Measurements from ENCODE around the gene BEND6.

GRCh38 chr6:56930846-56931245, 24.1 kb upstream of the BEND6 start:
- TF ChIP-seq, protein P1, sequence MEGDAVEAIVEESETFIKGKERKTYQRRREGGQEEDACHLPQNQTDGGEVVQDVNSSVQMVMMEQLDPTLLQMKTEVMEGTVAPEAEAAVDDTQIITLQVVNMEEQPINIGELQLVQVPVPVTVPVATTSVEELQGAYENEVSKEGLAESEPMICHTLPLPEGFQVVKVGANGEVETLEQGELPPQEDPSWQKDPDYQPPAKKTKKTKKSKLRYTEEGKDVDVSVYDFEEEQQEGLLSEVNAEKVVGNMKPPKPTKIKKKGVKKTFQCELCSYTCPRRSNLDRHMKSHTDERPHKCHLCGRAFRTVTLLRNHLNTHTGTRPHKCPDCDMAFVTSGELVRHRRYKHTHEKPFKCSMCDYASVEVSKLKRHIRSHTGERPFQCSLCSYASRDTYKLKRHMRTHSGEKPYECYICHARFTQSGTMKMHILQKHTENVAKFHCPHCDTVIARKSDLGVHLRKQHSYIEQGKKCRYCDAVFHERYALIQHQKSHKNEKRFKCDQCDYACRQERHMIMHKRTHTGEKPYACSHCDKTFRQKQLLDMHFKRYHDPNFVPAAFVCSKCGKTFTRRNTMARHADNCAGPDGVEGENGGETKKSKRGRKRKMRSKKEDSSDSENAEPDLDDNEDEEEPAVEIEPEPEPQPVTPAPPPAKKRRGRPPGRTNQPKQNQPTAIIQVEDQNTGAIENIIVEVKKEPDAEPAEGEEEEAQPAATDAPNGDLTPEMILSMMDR (conservative IDR thresholded peaks at IDR 0.05; ENCODE audit: low read depth, low read length) = no peak
- TF ChIP-seq EZH2 (IDR thresholded peaks at IDR 0.05; ENCODE audit: low read length, unreplicated experiment) (no peak), EZH2phosphoT487 (IDR thresholded peaks at IDR 0.05; ENCODE audit: borderline replicate concordance, low read length) (no peak)
